HS-27A (cell line): ENCODE data around the gene STAB1.

Experiments
- DNase-seq: peaks from one replicate; pipeline ENCODE4 v3.0.0-alpha.2; 2012; ENCODE audit warnings: low read depth, missing footprints

The STAB1 gene

DNA sequence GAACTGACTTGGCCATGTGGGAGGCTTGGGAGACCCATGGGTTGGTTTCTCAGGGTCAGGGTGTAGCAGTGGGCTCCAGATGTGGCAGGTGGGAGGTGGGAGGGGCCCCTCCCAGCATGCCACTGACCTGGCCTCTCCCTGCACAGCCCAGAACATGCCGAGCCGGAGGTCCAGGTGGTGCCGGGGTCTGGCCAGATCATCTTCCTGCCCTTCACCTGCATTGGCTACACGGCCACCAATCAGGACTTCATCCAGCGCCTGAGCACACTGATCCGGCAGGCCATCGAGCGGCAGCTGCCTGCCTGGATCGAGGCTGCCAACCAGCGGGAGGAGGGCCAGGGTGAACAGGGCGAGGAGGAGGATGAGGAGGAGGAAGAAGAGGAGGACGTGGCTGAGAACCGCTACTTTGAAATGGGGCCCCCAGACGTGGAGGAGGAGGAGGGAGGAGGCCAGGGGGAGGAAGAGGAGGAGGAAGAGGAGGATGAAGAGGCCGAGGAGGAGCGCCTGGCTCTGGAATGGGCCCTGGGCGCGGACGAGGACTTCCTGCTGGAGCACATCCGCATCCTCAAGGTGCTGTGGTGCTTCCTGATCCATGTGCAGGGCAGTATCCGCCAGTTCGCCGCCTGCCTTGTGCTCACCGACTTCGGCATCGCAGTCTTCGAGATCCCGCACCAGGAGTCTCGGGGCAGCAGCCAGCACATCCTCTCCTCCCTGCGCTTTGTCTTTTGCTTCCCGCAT, 7.9 kb upstream of the STAB1 start:
- no peak for DNase-seq

DNA sequence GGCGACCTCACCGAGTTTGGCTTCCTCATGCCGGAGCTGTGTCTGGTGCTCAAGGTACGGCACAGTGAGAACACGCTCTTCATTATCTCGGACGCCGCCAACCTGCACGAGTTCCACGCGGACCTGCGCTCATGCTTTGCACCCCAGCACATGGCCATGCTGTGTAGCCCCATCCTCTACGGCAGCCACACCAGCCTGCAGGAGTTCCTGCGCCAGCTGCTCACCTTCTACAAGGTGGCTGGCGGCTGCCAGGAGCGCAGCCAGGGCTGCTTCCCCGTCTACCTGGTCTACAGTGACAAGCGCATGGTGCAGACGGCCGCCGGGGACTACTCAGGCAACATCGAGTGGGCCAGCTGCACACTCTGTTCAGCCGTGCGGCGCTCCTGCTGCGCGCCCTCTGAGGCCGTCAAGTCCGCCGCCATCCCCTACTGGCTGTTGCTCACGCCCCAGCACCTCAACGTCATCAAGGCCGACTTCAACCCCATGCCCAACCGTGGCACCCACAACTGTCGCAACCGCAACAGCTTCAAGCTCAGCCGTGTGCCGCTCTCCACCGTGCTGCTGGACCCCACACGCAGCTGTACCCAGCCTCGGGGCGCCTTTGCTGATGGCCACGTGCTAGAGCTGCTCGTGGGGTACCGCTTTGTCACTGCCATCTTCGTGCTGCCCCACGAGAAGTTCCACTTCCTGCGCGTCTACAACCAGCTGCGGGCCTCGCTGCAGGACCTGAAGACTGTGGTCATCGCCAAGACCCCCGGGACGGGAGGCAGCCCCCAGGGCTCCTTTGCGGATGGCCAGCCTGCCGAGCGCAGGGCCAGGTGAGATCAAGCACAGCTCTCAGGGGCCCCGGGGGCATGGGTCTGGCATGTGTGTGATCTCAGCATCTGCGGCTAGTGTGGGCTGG, 7.1 kb upstream of the STAB1 start:
- DNase-seq, result no peak

DNA sequence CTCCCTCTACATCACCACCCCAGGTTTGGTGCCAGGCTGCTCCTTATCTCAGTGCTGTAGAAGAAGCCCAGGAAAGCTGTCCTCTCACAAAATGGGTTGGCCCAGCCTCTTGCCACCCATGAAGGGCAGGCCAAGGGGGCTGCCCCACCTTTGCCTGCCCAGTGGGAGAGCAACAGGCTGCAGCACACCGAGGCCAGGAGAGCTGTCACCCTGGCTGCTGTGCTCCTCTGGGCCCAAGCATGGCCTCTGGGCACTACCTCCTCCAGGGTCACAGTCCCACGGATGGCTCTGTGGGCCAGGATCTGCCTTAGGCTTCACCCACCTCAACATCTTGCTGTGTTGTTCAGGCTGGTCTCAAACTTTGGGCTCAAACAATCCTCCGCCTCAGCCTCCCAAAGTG, 6.4 kb upstream of the STAB1 start:
- no peak for DNase-seq

DNA sequence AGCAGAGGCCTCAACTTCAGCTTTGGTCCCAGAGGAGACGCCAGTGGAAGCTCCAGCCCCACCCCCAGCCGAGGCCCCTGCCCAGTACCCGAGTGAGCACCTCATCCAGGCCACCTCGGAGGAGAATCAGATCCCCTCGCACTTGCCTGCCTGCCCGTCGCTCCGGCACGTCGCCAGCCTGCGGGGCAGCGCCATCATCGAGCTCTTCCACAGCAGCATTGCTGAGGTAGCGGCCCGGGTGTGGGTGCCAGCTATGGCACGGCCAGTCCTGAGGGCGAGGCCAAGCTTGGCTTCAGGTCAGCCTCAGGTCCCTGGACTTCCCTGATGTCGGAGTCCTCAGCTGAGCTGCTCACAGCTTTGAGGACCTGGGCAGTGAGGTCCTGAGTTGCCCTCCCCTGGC, 5.7 kb upstream of the STAB1 start:
- no peak for DNase-seq

DNA sequence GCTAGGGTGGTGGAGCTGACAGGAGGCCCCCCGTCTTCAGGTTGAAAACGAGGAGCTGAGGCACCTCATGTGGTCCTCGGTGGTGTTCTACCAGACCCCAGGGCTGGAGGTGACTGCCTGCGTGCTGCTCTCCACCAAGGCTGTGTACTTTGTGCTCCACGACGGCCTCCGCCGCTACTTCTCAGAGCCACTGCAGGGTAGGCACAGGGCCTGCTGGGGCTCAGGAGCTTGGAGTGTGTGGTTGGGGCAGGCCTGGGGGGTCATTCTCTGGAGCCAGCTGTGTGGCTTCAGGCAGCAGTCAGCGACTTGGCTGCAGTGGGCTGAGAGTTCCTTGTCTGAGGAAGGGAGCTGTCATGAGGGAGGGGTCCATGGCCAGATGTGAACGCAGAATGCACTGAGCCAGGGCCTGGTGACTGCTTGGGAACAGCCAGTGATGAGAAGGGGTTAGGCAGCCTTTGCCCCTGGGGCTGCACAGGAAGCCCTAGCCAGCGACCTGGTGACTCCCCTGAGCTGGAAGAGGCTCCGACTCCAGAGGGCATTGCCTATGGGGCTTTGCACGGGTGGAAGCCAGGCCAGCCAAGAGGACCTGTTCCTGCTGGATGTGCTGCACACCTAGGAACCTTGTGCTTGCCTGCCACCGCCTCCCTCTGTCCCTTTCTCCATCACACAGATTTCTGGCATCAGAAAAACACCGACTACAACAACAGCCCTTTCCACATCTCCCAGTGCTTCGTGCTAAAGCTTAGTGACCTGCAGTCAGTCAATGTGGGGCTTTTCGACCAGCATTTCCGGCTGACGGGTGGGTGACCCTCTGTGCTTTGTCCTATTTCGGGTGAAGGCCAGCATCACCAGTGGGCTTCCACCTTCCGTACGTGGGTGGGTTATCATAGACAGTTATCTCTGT, 4.9 kb upstream of the STAB1 start:
- no peak for DNase-seq

DNA sequence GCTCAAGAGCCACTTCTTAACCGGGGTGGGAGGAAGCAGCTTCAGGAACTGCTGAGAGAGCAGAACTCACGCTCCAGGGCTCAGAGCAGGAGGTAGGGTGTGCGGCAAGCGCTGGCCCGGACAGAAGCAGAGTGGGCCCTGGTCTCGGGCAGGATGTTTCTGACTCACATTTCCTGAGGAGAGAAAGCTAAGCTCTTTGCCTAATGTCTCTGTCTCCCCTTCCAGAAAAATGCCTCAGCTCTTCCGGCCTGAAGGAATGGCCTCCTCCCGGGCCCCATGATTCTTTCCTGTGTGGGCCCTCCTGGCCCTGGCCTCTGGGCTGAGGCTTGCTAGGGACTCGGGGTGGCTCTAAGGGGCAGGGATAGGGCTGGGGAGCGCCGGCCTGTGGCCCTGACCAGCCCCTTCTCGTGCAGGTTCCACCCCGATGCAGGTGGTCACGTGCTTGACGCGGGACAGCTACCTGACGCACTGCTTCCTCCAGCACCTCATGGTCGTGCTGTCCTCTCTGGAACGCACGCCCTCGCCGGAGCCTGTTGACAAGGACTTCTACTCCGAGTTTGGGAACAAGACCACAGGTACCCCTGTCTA, 4.1 kb upstream of the STAB1 start:
- no peak for DNase-seq

DNA sequence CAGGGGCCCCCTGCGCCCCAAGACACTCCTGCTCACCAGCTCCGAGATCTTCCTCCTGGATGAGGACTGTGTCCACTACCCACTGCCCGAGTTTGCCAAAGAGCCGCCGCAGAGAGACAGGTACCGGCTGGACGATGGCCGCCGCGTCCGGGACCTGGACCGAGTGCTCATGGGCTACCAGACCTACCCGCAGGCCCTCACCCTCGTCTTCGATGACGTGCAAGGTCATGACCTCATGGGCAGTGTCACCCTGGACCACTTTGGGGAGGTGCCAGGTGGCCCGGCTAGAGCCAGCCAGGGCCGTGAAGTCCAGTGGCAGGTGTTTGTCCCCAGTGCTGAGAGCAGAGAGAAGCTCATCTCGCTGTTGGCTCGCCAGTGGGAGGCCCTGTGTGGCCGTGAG, 3.1 kb upstream of the STAB1 start:
- DNase-seq, result no peak

DNA sequence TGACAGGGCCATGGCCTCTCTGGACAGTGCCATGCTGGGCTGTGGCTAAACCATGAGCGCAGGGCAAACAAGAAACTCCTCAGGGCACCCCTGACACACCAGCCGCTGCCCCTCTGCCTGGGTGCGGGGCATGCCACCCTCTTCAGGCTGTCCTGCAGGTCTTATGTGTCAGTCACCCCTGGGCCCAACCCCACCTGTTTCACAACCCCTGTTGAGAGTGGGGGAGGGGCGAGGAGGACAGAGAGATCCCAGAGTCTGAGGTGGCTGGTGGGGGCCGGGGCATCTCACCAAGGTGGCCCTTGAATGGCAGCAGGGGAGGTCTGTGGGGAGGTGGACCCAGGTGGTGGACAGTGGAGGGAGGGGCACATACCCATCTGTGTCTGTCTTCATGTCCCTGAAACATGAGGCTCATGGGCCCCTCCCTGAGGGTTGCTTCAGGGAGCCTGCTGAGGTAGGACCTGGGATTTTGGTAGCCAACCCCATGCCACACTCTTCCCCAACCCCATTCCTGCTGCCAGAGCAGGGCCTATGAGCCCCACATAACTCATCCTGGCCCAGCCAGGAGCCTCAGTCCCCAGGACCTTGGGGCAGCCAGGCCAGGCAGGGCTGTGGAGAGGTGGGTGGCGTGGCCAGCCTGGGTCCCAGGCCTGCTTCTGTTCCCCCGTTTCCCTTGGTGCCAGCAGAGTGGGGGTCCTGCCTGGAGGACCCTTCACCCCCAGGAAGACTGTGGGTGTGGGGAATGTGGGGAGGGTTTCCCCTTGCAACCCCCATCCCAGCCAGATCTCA, 1.7 kb upstream of the STAB1 start:
- no peak for DNase-seq

DNA sequence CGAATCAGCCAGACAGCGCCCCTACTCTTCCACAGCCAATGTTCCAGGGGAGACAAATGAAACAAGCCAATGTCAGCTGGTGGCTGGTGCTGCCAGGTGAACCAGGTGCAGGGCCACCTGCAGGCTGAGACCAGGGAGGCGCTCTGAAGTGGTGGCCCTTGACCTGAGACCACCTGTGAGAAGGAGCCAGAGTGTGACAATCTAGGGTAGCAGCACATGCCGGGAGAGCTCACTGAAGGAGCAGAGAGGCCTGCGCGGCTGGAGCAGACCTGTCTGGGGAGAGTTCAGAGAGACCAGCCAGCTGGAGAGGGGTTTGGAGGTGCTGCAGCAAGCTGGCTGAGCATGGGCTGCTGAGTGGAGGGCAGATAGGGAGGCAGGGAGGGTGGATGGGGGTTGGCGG, 693 bp upstream of the STAB1 start:
- no peak for DNase-seq

DNA sequence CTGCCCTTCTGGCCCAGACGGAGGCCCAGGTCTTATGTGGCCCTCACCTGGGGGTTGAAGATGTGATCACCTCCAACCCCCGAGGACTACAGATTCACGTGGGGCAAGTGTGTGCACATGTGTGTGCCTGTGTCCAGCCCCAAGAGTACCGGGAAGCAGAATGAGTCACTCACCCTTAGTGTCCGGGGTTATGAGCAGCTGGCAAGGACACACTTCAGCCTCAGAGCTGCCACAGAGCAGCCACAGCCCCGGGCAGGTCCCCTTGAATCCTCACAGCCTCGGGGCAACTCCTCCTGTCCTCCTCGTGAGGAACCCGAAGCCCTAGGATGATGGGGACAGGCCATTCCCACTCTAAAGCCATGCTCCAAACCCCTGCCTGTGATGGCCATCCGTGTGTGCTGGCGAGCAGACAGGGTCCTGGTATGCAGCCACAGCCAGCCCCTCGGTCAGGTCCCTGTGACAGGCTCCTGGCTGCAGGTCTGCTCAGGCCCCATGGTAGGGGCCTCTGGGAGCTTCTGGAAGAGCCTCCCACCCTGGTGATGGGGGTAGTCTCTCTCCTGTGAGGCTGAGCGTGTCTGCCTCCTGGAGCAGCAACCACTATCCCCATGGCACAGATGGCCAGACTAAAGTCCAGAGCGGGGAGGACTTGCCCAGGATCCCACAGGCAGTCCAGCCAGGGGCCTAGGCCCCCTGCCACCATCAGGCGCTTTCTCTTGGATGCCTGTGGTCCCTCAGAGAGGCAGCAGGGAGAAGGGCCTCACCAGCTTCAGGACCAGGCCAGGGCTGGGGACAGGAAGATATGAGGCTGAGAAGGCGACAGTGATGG, 852 bp downstream of the STAB1 start:
- no peak for DNase-seq

DNA sequence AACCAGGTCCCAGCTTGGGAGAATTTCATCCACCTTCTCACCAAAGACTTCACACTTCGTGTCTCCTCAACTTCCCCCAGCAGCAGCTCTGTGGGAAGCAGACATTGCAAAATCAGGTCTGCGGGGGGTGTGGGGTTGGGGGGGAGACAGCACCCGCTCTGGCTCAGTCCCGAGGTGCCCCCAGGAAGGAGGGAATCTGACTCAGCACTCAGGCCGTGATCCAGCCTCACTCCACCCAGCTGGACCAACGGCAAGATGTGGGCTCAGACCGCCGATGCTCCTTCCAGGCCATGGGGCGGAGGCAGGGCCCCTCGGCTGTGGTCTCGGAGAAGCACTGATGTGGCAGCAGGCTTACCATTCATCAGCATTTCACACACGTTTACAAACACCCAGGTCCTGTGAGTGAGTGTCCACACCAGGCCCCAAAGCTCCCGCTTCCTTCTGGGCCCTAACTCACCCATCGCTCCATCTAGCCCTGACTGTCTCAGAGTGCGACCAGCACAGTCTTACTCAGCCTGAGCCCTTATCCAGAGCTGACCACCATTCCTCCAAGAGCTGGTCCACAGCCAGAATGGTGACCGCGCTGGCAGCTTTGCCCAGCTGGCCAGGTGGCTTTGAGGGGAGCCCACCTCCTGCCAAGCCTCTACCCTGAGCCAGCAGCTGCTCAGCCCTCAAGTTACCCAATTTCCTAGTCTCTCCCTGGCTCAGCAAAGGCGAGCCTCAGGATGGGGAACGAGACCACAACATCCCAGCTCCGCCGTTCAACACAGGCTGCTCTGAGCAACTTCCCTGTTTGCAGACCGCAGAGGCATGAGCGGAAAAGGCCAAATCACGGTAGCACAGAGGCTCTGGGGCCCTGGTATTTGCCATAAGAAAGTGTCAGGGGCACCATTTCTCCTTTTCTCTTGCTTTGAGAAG, 3.3 kb downstream of the STAB1 start:
- no peak for DNase-seq

DNA sequence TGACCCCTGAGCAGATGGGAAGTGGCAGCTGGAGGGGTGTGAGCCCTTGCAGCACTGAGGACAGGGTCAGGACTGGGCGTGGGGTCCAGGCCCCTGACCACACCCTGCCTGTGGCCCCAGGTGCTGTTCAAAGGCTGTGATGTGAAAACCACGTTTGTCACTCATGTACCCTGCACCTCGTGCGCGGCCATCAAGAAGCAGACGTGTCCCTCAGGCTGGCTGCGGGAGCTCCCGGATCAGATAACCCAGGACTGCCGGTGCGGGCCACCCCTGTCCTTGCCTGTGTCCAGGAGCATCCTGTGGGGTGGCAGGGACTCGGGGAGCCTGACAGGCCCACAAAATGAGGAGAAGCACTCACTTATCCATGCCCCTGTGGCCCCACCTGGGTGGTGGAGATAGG, 5.9 kb downstream of the STAB1 start:
- DNase-seq, result no peak

DNA sequence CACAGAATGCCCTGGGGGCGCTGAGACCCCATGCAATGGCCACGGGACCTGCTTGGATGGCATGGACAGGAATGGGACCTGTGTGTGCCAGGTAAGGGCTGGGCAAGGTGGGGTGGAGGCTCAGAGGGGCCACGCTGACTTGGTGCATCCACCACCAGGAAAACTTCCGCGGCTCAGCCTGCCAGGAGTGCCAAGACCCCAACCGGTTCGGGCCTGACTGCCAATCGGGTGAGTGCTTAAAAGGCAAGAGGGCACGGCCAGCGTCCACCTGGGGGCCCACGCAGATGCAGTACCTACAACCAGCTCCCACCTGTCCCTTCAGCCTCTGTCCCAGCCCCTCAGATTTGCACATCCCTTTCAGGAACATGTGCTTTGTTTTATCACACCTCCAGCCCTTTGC, 6.9 kb downstream of the STAB1 start:
- no peak for DNase-seq

DNA sequence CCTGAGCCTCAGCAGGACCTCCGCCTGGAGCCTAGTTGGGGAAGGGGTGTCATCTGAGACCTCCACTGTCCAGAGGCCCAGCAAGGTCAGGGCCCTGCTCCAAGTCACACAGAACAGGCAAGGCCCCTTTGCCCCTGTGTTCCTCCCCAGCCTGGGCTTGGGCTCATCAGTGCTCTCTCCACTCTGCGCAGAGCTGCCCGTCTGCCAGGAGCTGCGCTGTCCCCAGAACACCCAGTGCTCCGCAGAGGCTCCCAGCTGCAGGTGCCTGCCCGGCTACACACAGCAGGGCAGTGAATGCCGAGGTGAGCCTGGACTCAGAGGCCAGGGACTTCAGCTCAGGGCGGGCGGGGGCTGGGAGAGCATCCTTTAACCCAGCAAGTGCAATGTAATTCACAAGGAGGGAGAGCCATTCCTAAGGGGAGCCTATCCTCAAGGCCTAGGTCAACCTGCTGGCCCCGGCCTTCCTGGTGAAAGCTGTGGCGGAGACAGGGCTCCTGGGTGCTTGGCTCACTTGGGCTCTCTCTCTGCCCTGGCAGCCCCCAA, 7.7 kb downstream of the STAB1 start:
- DNase-seq, result no peak

DNA sequence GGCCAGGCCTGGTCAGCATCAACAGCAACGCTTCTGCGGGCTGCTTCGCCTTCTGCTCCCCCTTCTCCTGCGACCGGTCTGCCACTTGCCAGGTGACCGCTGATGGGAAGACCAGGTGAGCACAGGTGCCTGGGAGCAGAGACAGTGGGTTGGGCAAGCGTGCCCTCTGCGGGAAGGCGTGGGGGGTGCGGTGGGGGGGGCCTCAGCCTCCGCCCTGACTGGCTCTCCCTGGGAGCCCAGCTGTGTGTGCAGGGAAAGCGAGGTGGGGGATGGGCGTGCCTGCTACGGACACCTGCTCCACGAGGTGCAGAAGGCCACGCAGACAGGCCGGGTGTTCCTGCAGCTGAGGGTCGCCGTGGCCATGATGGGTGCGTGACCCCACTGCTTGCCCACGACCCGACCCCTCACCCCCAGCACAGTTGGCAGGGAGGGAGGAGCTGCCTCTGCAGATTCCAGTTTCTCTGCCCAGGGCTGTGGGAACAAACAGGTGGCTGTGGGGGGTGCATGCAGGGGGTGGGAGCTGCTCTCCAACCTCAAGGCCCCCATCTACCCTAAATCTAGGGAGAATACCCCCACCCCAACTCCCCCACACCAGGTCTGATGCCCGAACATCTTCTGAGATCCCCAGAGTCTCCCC, 8.8 kb downstream of the STAB1 start:
- no peak for DNase-seq

DNA sequence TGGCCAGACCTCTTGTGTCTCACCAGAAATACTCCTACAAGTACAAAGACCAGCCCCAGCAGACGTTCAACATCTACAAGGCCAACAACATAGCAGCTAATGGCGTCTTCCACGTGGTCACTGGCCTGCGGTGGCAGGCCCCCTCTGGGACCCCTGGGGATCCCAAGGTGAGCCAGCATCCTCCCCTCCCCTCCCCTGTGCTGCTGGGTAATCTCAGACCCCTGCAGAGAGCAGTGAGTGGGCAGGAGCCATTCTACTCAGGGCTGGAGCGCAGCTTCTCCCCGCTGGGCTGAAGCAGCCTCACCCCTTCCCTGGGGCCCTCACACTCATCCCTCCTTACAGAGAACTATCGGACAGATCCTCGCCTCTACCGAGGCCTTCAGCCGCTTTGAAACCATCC, 9.8 kb downstream of the STAB1 start:
- no peak for DNase-seq

DNA sequence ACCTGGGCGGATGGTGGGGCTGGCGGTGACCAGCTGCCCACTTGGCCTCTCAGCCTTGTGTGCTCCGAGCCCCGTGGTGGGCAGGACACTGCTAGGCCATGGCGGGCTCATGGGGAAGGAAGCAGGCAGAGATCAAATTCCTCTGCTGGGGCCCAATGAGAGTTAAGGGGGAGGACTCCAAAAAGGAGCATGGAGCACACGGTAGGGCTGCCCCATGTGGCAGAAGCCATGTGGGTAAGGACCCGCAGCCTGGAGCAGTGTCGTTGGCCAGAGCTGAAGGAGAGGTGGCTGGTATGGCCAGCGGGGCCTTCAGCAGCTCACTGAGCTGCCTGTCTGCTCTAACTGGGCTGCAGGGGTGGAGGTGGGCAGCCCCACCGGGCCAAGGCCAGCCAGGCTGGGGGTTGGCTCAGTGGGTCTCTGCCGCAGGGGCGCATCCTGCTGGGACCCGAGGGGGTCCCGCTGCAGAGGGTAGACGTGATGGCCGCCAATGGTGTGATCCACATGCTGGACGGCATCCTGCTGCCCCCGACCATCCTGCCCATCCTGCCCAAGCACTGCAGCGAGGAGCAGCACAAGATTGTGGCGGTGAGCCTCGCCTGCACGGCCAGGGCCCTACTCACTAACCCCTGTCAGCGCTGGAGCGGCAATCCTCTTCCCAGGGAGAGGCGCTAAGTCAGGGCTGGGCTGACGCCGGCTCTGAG, 11.3 kb downstream of the STAB1 start:
- no peak for DNase-seq

DNA sequence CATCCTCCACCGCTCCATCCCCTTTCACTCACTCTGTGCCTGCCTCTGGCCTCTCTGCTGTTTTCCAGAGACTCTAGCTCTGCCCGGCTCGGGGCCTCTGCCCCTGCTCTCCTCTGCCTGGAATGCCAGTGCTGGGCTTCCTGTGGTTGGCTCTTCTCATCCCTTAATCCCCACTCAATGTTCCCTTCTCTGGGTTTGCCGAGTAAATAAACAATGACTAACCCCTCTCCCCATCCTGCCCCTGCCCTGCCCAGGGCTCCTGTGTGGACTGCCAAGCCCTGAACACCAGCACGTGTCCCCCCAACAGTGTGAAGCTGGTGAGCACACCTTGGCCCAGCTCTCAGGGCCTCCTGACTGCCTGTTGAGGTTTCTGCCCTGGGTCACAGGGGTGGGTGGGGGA, 12.2 kb downstream of the STAB1 start:
- DNase-seq, result peak; percentile 78
